OCI-LY1 (cell line): ENCODE results near the gene FMNL3.
"Not testable (repeated sequence)": the region's sequence is repeated elsewhere in the genome, so short reads cannot be mapped to it uniquely, and the experiment has no call there.

ENCODE experiments used
- H2AFZ ChIP-seq: fragments of 200-600 bp; sonication (generic), shearing (Covaris generic); 2 replicates; pipeline ENCODE4 v1.6.0; 2014; ENCODE audit warnings: antibody characterized with exemption, mild to moderate bottlenecking, low read length
- H3F3A ChIP-seq: fragments of 200-600 bp; sonication (generic), shearing (Covaris generic); 2 replicates; pipeline ENCODE4 v1.6.0; 2014; ENCODE audit warnings: mild to moderate bottlenecking, antibody characterized with exemption, low read length, moderate library complexity; ENCODE audit not compliant: insufficient read depth
- H3K27ac ChIP-seq: fragments of 200-600 bp; sonication (generic); 2 replicates; pipeline ENCODE4 v1.5.1; 2014; ENCODE audit warnings: low read length, mixed run types, mild to moderate bottlenecking, low read depth; ENCODE audit not compliant: poor library complexity, severe bottlenecking
- H3K27me3 ChIP-seq: fragments of 200-600 bp; sonication (generic); 2 replicates; pipeline ENCODE4 v1.6.0; 2014; ENCODE audit warnings: antibody characterized with exemption, mild to moderate bottlenecking, low read length, moderate library complexity; ENCODE audit not compliant: insufficient read depth
- H3K36me3 ChIP-seq: fragments of 200-600 bp; sonication (generic); 2 replicates; pipeline ENCODE4 v1.6.1; 2014; ENCODE audit warnings: mild to moderate bottlenecking, antibody characterized with exemption, low read length, moderate library complexity, mixed read lengths; ENCODE audit not compliant: insufficient read depth
- H3K4me1 ChIP-seq: fragments of 200-600 bp; sonication (generic); 2 replicates; pipeline ENCODE4 v1.5.1; 2014; ENCODE audit warnings: mild to moderate bottlenecking, low read length, moderate library complexity; ENCODE audit not compliant: insufficient read depth, severe bottlenecking
- H3K4me2 ChIP-seq: fragments of 200-600 bp; sonication (generic), shearing (Covaris generic); 2 replicates; pipeline ENCODE4 v1.6.1; 2014; ENCODE audit warnings: low read length
- H3K4me3 ChIP-seq: fragments of 200-600 bp; sonication (generic); 2 replicates; pipeline ENCODE4 v1.5.1; 2014; ENCODE audit warnings: low read length, low read depth, mild to moderate bottlenecking, mixed read lengths; ENCODE audit not compliant: poor library complexity, severe bottlenecking
- H3K79me2 ChIP-seq: fragments of 200-600 bp; shearing (Covaris generic); 2 replicates; pipeline ENCODE4 v1.6.1; 2016; ENCODE audit warnings: mixed run types, low read length, mixed read lengths; ENCODE audit not compliant: insufficient read depth
- H3K9ac ChIP-seq: fragments of 200-600 bp; sonication (generic), shearing (Covaris generic); 2 replicates; pipeline ENCODE4 v1.6.1; 2014; ENCODE audit warnings: mild to moderate bottlenecking, low read length, mixed read lengths
- H3K9me2 ChIP-seq: fragments of 200-600 bp; sonication (generic), shearing (Covaris generic); 2 replicates; pipeline ENCODE4 v1.6.1; 2014; ENCODE audit warnings: low read depth, mild to moderate bottlenecking, low read length, mixed read lengths
- H3K9me3 ChIP-seq: fragments of 200-600 bp; shearing (Covaris generic); 2 replicates; pipeline ENCODE4 v1.6.1; 2014; ENCODE audit warnings: low read length, mixed read lengths
- H4K20me1 ChIP-seq: fragments of 200-600 bp; sonication (generic), shearing (Covaris generic); 2 replicates; pipeline ENCODE4 v1.6.0; 2016; ENCODE audit warnings: mild to moderate bottlenecking, low read length; ENCODE audit not compliant: insufficient read depth
- EZH2 ChIP-seq: fragments of 200-600 bp; sonication (generic), shearing (Covaris generic); IDR thresholded peaks from 2 replicates; pipeline ENCODE4 v1.8.0; 2017; ENCODE audit warnings: borderline replicate concordance, mixed run types, mild to moderate bottlenecking, antibody characterized with exemption, low read length, moderate library complexity, mixed read lengths
- TF ChIP-seq, protein P1 (sequence below): fragments of 200-600 bp; sonication (generic), shearing (Covaris generic); IDR thresholded peaks from 2 replicates; pipeline ENCODE4 v1.5.1; 2017; ENCODE audit warnings: mild to moderate bottlenecking, antibody characterized with exemption, low read length, moderate library complexity, mixed read lengths

Gene FMNL3

DNA sequence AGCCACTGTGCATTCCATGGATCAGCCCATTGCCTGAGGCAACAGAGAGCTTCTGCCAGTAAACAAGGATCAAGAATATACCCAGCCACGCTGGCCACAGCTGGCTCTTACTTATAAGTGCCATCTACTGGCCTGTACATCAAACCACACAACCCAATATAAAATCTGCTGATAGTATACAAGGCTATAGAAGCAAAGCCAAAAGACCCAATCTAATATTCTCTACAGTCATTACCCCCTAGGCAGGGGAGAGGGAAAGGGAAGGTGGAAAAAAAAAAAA, 97.4 kb downstream of the FMNL3 start:
- Histone ChIP-seq H2AFZ (no peak overlapping the region), H3K9me2 (no peaks in the 10 kb centered on the region), H4K20me1 (no peaks in the 10 kb centered on the region), H3K9me3 (no peaks in the 10 kb centered on the region), H3F3A (no peaks in the 10 kb centered on the region), H3K36me3 (no peaks in the 10 kb centered on the region), H3K27me3 (no peaks in the 10 kb centered on the region), H3K9ac (no peak overlapping the region), H3K4me3 (no peak overlapping the region), H3K4me1 (no peaks in the 10 kb centered on the region), H3K27ac (no peak overlapping the region), H3K79me2 (no peaks in the 10 kb centered on the region), H3K4me2 (no peak overlapping the region)
- TF ChIP-seq EZH2, result no peak
- TF ChIP-seq, protein P1, sequence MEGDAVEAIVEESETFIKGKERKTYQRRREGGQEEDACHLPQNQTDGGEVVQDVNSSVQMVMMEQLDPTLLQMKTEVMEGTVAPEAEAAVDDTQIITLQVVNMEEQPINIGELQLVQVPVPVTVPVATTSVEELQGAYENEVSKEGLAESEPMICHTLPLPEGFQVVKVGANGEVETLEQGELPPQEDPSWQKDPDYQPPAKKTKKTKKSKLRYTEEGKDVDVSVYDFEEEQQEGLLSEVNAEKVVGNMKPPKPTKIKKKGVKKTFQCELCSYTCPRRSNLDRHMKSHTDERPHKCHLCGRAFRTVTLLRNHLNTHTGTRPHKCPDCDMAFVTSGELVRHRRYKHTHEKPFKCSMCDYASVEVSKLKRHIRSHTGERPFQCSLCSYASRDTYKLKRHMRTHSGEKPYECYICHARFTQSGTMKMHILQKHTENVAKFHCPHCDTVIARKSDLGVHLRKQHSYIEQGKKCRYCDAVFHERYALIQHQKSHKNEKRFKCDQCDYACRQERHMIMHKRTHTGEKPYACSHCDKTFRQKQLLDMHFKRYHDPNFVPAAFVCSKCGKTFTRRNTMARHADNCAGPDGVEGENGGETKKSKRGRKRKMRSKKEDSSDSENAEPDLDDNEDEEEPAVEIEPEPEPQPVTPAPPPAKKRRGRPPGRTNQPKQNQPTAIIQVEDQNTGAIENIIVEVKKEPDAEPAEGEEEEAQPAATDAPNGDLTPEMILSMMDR, result peak; percentile 20; the same call in 1 of the 2 replicates

DNA sequence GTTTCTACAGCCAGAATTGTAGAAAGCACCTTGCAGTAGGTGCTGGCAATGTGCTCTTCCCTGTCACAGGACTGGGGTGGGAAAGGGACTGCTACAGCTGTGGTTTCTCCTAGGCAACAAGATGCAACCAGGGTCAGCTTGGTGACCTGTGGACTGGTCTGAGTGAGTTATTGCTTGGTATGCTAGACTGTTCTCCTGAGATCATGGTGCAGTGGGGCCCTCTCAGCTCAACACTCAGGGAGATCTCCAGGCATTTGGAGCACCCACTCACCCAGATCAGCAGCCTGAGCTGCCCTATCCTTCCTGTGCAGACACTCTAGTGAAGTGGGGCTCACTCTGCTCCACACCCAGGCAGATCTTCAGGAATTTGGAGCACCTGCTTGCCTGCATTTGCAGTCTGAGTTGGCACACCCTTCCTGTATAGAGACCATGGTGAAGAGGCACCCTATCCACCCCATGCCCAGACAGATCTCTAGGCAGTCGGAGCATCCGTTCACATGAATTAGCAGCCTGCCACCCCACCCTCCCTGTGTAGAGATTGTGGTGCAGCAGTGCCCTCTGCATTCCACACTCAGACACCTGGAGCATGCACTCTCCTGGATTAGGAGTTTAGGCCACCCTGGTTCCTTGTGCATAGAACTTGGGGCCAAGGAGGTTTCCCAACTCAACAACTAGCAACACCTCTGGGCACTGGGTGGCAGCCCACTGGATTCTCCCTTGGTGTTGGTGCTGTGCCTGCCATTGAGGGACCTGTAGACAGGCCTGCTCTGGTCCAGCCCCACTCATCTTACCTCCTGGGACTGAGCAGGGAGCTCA, 97.9 kb downstream of the FMNL3 start:
- Histone ChIP-seq H4K20me1 (no peaks in the 10 kb centered on the region), H3F3A (no peaks in the 10 kb centered on the region), H3K9ac (no peak overlapping the region), H3K4me3 (no peak overlapping the region), H3K27ac (no peak overlapping the region), H3K36me3 (no peaks in the 10 kb centered on the region), H3K4me1 (no peaks in the 10 kb centered on the region), H3K79me2 (no peaks in the 10 kb centered on the region), H3K4me2 (no peak overlapping the region), H3K9me2 (no peaks in the 10 kb centered on the region), H2AFZ (no peak overlapping the region), H3K27me3 (no peaks in the 10 kb centered on the region), H3K9me3 (no peaks in the 10 kb centered on the region)
- TF ChIP-seq, protein P1, result no peak
- TF ChIP-seq EZH2, result no peak

DNA sequence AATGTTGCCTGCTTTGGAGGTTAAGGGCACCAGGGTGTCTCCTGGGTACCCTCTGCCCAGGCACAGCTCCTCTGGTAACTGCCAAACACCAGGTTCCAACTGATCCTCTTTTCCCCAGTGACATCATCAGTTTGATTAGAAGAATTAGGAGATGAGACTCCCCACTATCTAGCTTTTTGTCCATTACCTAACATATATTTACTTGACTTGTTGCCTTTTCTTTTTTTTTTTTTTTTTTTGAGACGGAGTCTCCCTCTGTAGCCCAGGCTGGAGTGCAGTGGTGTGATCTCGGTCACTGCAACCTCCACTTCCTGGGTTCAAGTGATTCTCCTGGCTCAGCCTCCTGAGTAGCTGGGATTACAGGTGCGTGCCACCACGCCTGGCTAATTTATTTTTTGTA, 101.7 kb downstream of the FMNL3 start, which contains the start of gene FAM186B:
TSS of gene FAM186B (minus strand) at position 101 of the 400 bp plus-strand sequence. CDS start 162 bp downstream, outside the sequence.
- not testable (repeated sequence) for H4K20me1 ChIP-seq, H3K9me3 ChIP-seq, H3K4me1 ChIP-seq, H3K27me3 ChIP-seq, H3K4me3 ChIP-seq, H3K27ac ChIP-seq, H2AFZ ChIP-seq, H3F3A ChIP-seq, H3K79me2 ChIP-seq, H3K9me2 ChIP-seq, H3K9ac ChIP-seq, H3K4me2 ChIP-seq, H3K36me3 ChIP-seq

DNA sequence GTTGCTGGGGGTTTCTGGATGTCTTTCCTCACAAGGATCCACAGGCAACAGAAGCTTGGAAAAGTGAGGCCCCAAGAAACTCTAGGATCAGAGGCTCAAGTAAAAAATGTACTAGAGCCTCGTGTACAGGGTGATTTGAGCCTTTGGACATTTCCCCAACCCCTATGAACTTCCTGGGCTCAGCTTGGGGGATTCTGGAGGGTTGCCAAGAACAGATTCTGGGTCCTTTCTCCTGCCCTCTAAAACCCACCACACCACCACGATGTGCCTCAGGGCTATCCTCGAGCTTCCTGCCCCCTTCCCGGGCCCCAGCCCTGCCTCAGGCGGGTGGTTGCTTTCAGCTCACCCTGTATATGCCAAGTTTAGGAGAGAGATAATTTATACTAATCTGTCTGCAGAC, 102.3 kb downstream of the FMNL3 start:
- TF ChIP-seq, protein P1, result no peak
- TF ChIP-seq EZH2, result no peak
- no peak overlapping the region for H3K4me2 ChIP-seq

More for the DNA sequence above, 102.3 kb downstream of the FMNL3 start:
- H3K9me2 ChIP-seq, result no peaks in the 10 kb centered on the region
- no peaks in the 10 kb centered on the region for H3K79me2 ChIP-seq
- no peaks in the 10 kb centered on the region for H3K4me1 ChIP-seq
- H4K20me1 ChIP-seq, result no peaks in the 10 kb centered on the region
- no peak overlapping the region for H3K4me3 ChIP-seq
- H2AFZ ChIP-seq, result no peak overlapping the region
- H3K9ac ChIP-seq, result no peak overlapping the region
- no peaks in the 10 kb centered on the region for H3K27me3 ChIP-seq
- no peaks in the 10 kb centered on the region for H3F3A ChIP-seq
- H3K27ac ChIP-seq, result no peak overlapping the region
- H3K36me3 ChIP-seq, result no peaks in the 10 kb centered on the region
- H3K9me3 ChIP-seq, result no peaks in the 10 kb centered on the region
